SK-N-SH (cell line): ENCODE measurements around the gene WDR11.

Experiments
- CTCF ChIP-seq: fragments of 200-600 bp; sonication (generic); IDR thresholded peaks from 2 replicates; pipeline ENCODE4 v1.6.1; 2017; ENCODE audit warnings: antibody characterized with exemption, mild to moderate bottlenecking, moderate library complexity
- EP300 ChIP-seq, 2 experiments: IDR thresholded peaks; 2 replicates each; pipeline versions ENCODE4 v1.4.0 to v1.6.1; 2012; ENCODE audit warnings: borderline replicate concordance in 1 of 2, low read depth in 1 of 2, low read length in 1 of 2
- EZH2phosphoT487 ChIP-seq: fragments of 200-600 bp; sonication (generic); IDR thresholded peaks from 2 replicates; pipeline ENCODE4 v1.6.1; 2017; ENCODE audit warnings: low read depth, mixed run types, mild to moderate bottlenecking, antibody characterized with exemption, moderate library complexity, borderline replicate concordance
- MAX ChIP-seq: IDR thresholded peaks from 2 replicates; pipeline ENCODE4 v1.4.0; 2012; ENCODE audit warnings: low read depth
- RCOR1 ChIP-seq: fragments of 150-350 bp; IDR thresholded peaks from 2 replicates; pipeline ENCODE4 v1.6.1; 2017; ENCODE audit warnings: antibody characterized with exemption, low read length
- REST ChIP-seq: IDR thresholded peaks from 2 replicates; pipeline ENCODE4 v1.6.1; 2012; ENCODE audit warnings: mild to moderate bottlenecking, low read depth, low read length, moderate library complexity
- TAF1 ChIP-seq: IDR thresholded peaks from 2 replicates; pipeline ENCODE4 v1.6.1; 2012; ENCODE audit warnings: low read depth, mild to moderate bottlenecking, low read length, moderate library complexity, borderline replicate concordance
- YY1 ChIP-seq: IDR thresholded peaks from 2 replicates; pipeline ENCODE4 v1.4.0; 2012; ENCODE audit warnings: low read depth, mild to moderate bottlenecking

- no peak for TF ChIP-seq EP300 (IDR thresholded peaks at IDR 0.05; ENCODE audit: borderline replicate concordance in 1 of 2, low read depth in 1 of 2, low read length in 1 of 2)
- TF ChIP-seq MAX = no peak
- TF ChIP-seq REST = no peak
- TF ChIP-seq TAF1 = no peak
- TF ChIP-seq YY1 = no peak
- no peak for TF ChIP-seq EZH2phosphoT487
- no peak for TF ChIP-seq CTCF
- no peak for TF ChIP-seq RCOR1
Observed at GRCh38 chr10:120944586-120945125, 93.5 kb downstream of the WDR11 start.
